Activated T-cell treated with anti-CD3 and anti-CD28 coated beads for 24 hours (primary cell): ENCODE data around the gene RRP9.

Experiments used
- DNase-seq: peaks from one replicate; pipeline ENCODE4 v3.0.0-alpha.2; 2020; ENCODE audit warnings: low read depth

RRP9 gene

DNA sequence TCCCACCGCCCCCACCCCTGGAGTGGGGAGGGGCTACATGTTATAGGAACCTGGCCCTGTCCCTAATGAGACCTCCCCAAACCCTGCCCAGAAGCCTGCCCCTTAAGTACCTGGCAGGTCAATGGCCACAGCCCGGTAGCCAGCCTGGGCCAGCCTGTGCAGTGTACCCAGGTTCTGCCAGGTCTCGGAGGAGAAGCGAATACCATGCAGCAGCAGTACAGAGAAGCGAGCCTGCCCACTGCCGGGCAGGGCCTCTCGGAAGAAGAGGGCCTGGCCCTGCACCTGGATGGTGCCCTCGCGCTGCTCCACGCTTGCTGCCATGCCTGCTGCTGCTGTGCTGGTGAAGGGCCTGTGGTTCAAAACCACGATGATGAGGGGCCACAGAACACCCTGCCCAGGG is 29.6 kb upstream of the RRP9 start:
- DNase-seq = no peak

- DNase-seq = no peak
These were observed 29.0 kb upstream of the RRP9 start for GRCh38 chr3:51970606-51971300.

DNA sequence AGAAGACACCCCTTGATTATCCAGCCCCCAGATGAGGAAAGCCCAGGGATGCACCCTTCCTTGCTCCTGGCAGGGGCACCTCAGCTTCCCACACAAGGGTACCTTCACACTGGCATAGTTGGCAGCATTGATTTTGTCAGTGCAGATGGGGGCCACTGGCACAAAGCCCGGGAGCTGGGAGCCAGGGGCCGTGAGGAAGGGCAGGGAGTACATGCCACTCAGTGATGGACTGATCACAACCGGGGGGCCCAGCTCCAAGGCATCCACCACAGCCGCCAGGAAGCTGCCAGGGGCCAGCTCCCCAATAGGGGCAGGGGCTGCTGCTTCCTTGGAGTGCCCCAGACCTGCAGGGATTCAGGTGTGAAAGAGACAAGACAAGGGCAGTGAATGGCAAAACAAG is 28.1 kb upstream of the RRP9 start:
- DNase-seq = no peak

GRCh38 chr3:51968883-51969678 is 27.4 kb upstream of the RRP9 start:
- no peak for DNase-seq

- no peak for DNase-seq
These were observed 26.6 kb upstream of the RRP9 start for GRCh38 chr3:51968170-51968775.

DNA sequence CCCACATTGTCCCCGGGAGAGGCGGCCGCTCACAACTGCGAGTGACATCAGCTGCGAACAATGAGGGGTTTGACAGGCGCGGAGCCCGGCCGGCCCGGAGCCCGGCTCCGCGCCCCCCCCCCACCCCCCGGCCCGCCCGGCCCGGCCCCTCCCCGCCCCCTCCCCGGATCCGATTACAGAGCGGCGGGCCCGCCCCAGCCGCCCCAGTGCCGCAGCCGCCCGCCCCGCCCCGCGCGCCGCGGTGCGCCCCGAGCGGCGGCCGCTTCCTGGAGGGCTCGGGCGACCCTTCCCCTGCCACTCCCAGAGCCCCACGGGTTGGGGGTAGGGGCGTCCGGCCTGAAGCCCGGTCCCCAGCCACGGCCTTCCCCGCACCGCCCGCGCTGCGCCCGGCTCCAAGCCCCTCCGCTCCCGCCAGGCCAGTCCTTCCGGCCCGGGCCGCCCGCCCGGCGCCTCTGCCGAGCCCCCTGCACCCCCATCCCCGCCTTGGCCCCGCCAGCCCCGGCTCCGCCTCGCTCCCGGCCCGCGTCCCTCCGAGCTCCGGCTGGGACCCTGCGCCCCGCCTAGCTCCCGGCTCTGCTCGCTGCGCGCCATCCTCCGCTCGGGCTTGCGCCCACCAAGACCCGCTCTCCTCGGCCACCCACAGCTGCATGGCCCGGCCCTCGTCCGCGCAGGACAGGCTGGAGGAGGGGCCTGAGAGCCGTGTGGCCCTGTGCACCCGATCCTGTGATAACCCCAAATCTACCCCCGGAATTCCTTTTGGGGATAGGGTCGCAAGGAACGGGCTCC is 25.9 kb upstream of the RRP9 start, which contains the start of gene PCBP4:
PCBP4 (minus strand) TSS at position 71 of the 786 bp plus-strand sequence. CDS start 6,214 bp downstream, outside the sequence.
- no peak for DNase-seq

GRCh38 chr3:51966922-51967383 is 25.2 kb upstream of the RRP9 start:
- no peak for DNase-seq

DNA sequence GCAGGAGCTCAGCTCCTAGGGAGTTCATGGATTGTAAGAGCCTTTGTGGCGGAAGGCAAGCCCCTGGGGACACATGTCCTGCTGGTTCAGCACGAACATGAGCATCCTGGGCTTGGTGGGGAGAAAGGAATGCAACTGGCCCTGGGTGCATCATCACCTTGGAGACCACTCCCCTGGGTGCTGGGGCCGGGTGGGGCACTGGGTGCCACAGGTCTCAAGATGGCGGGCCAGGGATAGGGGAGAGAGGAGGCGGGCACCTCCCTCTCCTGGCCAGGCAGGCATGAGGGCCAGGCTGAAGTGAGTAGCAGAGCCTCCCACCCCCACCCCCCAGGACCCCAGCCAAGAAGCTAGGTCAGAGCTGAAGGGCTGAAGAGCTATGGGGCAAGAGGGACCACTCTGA is 24.8 kb upstream of the RRP9 start:
- DNase-seq = no peak

DNA sequence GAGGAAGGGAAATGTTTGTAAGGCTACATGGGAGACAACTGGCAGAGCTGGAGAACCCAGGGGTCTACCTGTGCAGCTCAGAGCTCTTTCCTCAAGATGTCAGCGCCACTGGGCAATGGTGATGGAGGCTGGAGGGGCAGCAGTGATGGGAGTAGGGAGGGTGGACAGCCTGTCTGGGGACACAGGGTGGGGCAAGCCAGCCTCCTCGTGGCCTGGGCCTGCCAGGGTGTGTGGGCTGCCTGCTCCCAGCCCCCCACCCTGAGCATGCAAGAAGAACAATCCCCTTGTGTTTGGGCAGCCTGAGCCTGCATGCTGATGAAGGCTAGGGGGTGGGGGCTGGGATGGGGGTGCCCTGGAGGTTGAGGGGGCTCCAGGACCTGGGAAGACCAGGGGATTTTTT is 24.3 kb upstream of the RRP9 start:
- no peak for DNase-seq

GRCh38 chr3:51964521-51964920 is 22.8 kb upstream of the RRP9 start:
- DNase-seq = no peak

DNA sequence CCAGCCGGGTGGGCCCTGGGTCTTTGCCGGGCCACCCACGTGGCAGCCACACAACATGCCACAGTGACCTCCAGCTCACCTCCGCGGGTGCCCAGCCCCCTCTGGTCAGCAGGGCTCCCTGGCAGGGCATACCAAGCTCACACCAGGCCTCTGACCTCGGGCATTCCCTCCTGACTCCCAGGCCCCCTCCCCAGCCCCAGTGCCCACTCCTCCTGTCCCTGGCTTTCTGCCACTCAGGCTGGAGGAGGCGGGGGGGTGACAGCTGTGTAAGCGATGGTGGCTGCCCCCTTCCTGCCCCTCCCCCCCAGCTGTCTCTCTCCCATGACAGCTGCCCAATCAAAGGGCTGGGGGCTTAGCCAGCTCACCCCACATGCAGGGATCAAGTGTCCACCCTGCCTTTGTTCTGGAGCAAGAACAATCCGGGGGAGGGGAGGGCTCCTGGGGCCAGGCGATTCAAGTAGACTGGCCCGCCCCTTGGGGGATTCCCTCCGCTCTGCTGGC is 22.3 kb upstream of the RRP9 start:
- DNase-seq = no peak

DNA sequence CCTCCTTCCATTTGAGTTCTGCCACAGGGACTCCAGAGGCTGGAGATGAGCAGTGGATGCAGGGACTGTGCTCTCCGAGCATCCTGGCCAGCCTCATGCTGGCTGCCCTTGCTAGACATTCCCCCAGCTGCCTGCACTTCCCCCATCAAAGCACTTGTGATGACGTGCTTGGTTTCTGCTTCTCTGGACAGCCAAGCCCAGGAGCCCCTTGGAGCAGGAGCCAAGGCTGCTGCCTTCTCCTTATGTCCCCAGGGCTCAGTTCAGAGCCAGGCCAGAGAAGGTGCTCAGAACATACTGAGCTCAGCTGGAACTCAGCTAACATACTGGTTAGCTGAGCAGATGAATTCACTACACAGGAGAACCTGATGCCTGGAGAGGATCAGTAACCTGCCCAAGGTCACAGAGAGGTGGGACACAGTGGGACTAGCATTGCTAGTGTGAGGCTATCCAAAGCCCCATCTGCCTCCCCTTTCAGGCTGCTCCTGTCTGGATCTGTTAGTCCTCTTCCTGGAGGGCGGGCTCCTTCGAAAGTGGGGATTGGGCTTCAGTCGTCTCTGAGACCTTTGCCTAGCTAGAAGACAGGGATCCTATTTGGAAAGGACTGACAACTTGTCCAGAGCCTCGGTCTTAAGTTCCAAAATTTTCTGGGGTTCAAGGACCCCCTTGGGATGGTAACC is 21.3 kb upstream of the RRP9 start:
- no peak for DNase-seq

DNA sequence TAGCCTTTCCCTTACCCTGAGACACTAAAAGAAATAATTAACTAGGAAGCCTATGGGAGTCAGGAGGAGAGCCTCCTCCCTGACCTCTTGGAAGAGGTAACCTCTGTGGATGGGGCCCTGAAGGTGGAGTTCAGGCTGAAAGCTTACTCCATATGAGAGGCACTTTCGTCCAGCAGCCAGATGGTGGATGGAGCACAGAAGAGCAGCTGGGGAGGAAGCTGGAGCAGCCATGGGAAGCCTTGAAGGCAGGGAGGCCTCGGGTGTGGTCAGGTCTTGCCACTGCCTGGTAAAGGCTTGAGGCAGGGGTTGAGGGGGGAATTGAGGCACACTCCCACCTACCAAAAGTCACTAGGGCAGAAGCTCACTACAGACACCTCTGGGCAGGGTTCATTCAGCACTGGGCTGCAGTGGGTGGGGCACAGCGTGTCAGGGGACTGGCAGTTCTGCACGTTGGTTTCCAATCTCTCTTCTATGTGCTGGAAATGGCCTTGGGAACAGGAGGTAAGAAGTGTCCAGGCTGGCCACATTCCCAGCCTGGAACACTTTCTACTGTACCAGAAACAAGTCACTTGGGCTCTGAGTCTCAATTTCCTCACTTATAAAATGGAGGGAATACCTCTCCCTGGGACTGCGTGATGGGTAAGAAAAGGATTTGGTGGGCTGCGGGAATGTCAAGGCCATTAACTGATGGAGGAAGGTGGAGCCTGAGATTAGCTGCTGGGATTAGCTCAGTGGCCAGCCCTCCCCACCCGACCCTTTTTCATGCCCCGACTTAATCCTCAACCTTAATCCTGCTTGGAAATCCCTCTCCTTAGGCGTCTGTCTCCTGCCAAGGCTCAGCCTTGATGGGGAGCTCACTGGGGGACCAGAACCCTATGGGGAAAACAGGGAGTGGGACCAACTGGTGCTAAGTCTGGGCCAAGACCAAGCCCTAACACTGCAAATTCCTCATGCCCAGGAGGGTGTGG is 20.2 kb upstream of the RRP9 start:
- no peak for DNase-seq

- DNase-seq = no peak
These were observed 19.3 kb upstream of the RRP9 start for GRCh38 chr3:51961011-51961410.

DNA sequence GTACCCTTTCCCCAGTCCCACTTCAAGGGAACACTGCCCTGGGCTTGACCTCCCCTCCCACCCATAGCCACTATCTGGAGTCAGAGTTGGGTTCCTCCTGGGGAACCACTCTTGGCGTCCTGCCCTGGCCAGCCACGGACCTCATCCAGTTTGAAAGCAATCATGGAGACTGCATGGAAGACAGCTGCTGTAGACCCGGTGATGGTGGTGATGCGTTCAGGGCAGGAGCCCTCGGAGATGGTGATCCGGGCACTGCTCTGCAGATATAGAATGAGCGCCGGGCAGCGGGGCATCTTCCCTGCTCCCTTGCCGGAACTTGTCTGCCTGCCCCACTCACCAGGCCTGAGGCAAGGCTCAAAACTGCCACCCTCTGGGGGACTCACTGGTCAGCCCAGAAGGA is 18.7 kb upstream of the RRP9 start:
- DNase-seq = no peak

DNA sequence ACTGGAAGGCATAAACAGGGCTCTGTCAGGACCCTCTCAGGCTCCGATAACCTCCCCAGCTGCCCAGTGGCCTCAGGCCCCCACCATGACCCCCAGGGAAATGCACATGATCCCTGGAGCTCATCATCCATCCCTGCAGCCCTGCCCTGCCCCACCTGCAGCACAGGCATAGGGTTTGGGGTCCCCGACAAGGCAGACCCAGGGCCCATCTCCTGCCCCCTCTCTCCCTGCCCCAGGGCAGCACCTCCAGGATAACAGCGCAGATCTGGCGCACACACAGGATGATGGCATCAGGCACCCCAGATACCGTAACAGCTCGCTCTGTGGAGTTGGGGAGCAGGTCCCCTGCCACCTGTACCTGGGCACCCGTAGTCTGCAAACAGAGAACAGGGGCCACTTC is 17.9 kb upstream of the RRP9 start:
- DNase-seq = no peak

DNA sequence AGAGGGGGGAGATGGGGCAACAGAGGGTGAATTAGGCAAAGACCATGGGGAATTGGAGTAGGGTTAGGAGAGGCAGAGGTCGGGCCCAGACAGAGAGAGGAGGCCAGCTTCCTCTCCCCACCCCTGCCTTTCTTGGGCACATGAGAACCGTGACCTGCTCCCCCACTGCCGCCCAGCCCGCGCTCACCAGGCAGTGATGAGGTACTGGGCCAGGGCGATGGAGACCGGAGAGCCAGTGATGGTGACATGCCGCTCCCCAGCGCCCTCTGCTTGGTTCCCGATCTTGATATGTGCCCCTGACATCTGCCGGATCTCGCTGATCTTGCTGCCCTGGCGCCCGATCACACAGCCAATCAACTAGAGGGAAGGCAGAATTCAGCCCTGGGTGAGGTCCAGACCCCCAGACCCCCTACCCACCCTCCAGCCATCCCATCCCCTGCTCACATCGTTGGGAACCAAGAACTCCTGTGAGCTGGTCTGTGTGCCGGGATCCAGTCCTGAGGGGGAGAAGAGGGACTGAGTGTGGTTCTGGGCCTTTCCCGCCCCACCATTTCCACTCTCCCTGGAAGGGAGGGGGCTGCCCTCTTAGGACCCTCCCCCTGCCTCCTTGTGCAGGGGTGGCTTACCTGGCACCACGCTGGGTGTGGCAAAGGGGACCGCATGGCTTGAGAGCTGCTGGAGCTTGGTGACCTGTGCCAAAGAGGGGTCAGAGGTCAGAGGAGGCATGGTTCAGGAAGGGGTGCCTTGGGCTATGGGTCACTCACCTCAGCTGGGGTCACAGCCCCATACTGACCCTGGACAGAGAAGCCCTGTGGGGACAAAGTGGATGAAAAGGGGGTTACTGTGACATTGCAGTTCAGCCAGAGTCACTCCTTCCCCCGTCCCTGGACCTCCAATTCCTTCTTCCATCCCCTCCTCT is 17.2 kb upstream of the RRP9 start:
- no peak for DNase-seq

DNA sequence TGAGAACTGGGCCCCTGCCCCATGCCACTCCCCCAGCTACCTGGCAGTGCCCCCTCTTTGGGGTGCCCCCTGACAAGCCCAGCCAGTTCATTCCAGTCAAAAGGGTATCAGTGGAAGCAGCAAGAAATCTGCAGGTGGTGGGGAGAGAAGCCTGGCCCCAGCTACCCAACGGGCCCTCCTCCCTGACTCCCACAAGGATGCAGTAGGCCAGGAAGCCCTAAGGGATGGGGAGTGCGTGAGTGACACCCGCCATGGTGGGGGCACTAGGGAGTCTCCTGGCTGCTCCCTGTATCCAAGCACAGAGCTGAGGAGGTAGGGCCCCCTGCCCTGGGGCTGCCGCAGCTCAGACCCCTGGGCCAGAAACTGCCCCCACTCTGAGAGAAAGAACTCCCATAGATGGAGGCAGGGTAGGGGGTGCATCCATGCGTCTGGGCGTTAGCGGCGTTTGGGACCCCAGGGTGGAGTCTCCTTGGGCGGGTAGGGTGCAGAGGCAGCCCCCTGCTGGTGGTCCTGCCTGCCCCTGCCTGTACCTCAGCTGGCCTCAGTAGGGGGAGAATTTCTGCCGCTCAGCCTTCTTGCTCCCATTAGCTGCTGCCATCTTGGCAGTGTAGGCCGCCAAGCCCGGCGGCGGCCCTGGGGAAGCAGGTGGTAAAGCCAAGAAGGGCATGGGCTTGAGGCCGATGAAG is 16.0 kb upstream of the RRP9 start:
- DNase-seq = no peak
